ENCODE data around the gene KRT33A.

GRCh38 chr17:41347869-41348760, 2.5 kb downstream of the KRT33A start:
- TF ChIP-seq POLR2AphosphoS5 (IDR thresholded peaks at IDR 0.05; ENCODE audit: low read depth, low read length): no peak
- TF ChIP-seq POLR2A (IDR thresholded peaks at IDR 0.05; ENCODE audit: low read depth, low read length): no peak

Data from GM12892 (cell line).